Caki2 (cell line): Measurements from ENCODE around the gene HSD11B2. TPM values are rescaled to one million over a fixed set of nuclear protein-coding genes. Genes with fewer than 3 reads are reported as not detected.

Experiments
- DNase-seq: peaks from one replicate; pipeline ENCODE4 v3.0.0-alpha.2; 2015; ENCODE audit warnings: low read depth
- in situ Hi-C: cut with HindIII; loops from 2 replicates; pipeline ENCODE4 v1.10.0; 2016; ENCODE audit warnings: low sequenced_read_pairs, low pct_unique_long_range_greater_than_20kb, mixed read lengths
- total RNA-seq: library from RNA; depleted of rRNA; stranded (reverse); fragments of >200 nt; shearing (Covaris generic); gene quantifications from 2 replicates; pipeline ENCODE4 v1.2.3, GENCODE V29; 2014; ENCODE audit warnings: low replicate concordance

The HSD11B2 gene
- total RNA-seq, 1 experiment from 2014 or later: not detected

GRCh38 chr16:67459066-67459860 is 28.3 kb downstream of the HSD11B2 start:
- no peak for DNase-seq
- in situ Hi-C loops: no loop called here

GRCh38 chr16:67459861-67460150 is 28.9 kb downstream of the HSD11B2 start:
- in situ Hi-C loops: no loop called here
- DNase-seq: no peak

- in situ Hi-C loops: no loop called here
- DNase-seq: no peak
These were observed 29.2 kb downstream of the HSD11B2 start for GRCh38 chr16:67460168-67460567.

- in situ Hi-C loops: no loop called here
- no peak for DNase-seq
These were observed 30.0 kb downstream of the HSD11B2 start for GRCh38 chr16:67460961-67461360.

- no peak for DNase-seq
- in situ Hi-C loops: no loop called here
These were observed 30.8 kb downstream of the HSD11B2 start for GRCh38 chr16:67461600-67462278.

GRCh38 chr16:67462279-67462655 is 31.3 kb downstream of the HSD11B2 start:
- in situ Hi-C loops: no loop called here
- no peak for DNase-seq

- no peak for DNase-seq
- in situ Hi-C loops: no loop called here
These were observed 32.1 kb downstream of the HSD11B2 start for GRCh38 chr16:67463059-67463458.

- no peak for DNase-seq
- in situ Hi-C loops: no loop called here
These were observed 32.8 kb downstream of the HSD11B2 start for GRCh38 chr16:67463691-67464090.

- in situ Hi-C loops: no loop called here
- DNase-seq: no peak
These were observed 33.6 kb downstream of the HSD11B2 start for GRCh38 chr16:67464565-67464964.

- in situ Hi-C loops: no loop called here
- DNase-seq: peak; percentile 31
These were observed 35.7 kb downstream of the HSD11B2 start for GRCh38 chr16:67466581-67466980.

GRCh38 chr16:67468731-67469130 is 37.8 kb downstream of the HSD11B2 start:
- DNase-seq: no peak

GRCh38 chr16:67470359-67470758 is 39.4 kb downstream of the HSD11B2 start:
- no peak for DNase-seq

More at GRCh38 chr16:67468731-67469130, 37.8 kb downstream of the HSD11B2 start:
- in situ Hi-C loops: no loop called here

GRCh38 chr16:67471758-67472384 is 41.0 kb downstream of the HSD11B2 start:
- DNase-seq: no peak
- in situ Hi-C loops: no loop called here

More at GRCh38 chr16:67470359-67470758, 39.4 kb downstream of the HSD11B2 start:
- in situ Hi-C loops: no loop called here

- in situ Hi-C loops: no loop called here
- DNase-seq: no peak
These were observed 43.9 kb downstream of the HSD11B2 start for GRCh38 chr16:67474551-67475455.

GRCh38 chr16:67477960-67478554 is 47.1 kb downstream of the HSD11B2 start:
- no peak for DNase-seq
- in situ Hi-C loops: no loop called here

GRCh38 chr16:67480833-67481560 is 50.1 kb downstream of the HSD11B2 start, which contains the start of gene ATP6V0D1:
ATP6V0D1 (minus strand) TSS chr16:67481157; CDS start chr16:67481086, 71 bp downstream.
- in situ Hi-C loops: no loop called here
- peak; percentile 97 for DNase-seq

GRCh38 chr16:67481561-67482232 is 50.8 kb downstream of the HSD11B2 start:
- DNase-seq: no peak
- in situ Hi-C loops: no loop called here
